ENCODE results near the gene EPS8.
"Not testable (repeated sequence)": the region's sequence is repeated elsewhere in the genome, so short reads cannot be mapped to it uniquely, and the experiment has no call there.

Gene EPS8

DNA sequence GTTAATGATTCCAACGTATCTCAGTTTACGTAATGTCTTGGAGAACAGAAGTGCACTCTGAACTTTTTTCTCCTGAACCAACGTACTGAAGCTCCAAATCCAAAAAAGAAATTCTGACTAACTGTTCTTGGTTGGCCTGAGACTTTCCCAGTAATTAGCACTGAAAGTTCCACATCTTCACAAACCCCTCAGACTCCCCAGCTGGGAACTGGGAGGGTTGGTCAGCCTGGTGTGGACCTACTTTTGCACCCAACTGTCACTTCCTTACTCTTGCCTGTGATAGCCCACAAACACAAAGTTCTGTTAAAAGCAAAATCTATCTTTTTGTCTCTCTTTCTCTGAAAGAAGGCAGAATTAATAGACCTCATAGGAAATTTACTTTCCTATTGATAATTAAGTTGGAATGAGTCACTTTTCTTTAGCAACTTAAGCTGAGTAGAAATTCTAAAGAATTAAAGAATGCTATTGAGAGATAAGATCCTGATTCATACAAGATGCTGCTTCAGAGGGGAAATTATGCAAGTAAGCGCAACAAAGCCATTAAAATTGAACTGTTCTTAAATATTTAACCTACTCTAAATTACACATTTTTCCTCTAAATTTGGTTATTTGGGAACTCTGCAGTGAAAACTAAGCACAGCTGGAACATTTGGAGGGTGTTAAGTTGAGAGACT, 155.0 kb downstream of the EPS8 start:
- DNase-seq = no peak

DNA sequence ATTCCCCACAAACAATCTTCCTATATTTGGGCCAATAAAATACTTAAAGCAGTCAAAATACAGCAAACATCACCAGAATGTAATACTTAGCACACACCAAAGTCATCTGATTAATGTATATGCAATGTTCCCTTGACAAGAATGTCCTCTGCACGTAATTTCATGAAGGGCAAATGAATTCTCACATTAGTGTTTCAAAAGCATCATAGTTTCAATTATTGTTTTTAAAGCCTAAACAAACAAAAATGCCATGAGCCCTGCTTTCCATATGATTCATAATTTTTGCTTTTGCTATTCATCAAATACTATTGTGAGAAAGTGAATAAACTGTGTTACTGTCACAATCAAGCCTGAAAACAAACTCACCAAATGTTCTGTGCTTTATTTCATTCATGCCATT, 156.0 kb downstream of the EPS8 start:
- DNase-seq = no peak

GRCh38 chr12:15632708-15633107, 156.5 kb downstream of the EPS8 start:
- no peak for DNase-seq

- DNase-seq = no peak
Measured at GRCh38 chr12:15631007-15631715, 158.0 kb downstream of the EPS8 start.

- no peak for DNase-seq
Measured at GRCh38 chr12:15629761-15630160, 159.4 kb downstream of the EPS8 start.

DNA sequence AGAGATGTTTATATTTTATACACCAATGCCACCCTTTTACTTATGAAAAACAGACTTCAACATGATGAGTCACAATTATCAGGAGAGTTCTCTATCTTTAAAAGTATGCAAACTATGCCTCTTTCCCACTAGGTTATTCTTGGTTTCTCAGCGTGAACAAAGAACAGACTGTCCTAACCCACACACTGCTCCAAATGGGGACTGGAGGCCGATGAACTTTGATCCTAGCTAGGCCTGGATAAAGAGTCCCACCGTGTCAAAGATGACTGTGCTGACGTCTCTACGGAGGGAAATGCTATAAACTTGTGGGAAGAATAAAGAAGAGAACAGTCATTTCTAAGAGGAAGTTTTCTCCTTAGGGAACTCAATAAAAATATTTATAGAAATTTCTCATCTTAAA, 160.1 kb downstream of the EPS8 start:
- DNase-seq = no peak

DNA sequence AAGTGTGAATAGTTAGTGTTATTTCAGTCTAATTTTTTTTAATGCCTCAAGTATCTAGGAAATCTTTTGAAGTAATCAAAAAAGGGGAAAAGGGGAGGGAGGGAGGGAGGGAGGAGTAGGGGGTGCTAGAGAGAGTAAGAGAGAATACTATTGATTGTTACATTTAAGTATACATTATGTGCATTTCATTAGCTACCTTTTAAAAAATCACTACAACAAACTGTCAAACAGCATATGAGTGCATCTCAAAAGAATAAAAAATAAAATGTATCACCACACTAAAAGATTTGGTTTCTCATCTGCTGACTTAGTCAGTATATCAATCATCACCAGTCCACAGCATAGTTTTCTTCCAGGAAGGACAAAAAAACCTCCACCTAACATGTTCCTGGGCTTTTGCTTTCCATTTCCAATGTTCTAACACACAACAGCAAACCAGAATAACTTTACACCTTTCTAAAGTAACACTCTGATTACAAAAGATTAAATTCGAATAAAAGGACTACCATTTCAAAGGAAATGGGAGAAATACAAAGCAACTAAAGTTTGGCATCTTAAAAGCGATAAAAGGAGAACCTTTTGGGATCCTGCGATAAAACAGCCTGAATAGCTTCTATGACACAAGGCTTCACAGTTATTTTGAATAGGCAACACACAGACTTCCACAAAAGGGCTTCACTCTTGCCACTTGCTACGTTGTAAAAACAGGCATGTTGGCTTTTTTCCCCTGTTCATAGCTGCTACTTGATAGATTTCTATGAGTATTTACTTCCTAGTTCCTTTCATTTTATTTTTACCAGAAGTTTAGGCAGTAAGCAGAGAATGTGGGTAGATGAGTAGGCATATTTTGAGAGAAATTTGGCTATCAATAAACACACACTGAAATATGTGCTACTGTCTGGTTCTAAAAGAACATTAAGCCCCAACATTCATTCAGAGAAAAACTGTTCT, 160.9 kb downstream of the EPS8 start:
- DNase-seq = no peak

DNA sequence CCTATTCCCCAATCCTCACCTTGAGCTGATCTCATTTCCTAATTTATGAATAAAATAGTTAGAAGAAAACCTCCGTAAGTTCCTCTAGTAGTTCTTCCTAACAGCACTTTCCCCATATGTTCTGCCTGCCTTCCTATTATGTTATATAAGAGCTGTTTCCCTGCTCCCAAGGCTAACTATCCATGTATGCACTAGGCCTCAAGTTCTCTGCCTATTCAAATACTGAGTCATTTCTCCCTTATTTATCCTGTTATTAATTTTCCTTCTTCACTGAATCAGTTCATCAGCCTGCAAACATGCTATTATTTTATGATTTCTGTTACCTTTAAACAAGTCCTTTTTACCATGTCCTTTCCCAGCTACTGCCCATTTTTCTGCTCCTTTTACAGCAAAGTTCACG, 164.1 kb downstream of the EPS8 start:
- DNase-seq = no peak

- DNase-seq = no peak
Measured at GRCh38 chr12:15620741-15621539, 168.2 kb downstream of the EPS8 start.

DNA sequence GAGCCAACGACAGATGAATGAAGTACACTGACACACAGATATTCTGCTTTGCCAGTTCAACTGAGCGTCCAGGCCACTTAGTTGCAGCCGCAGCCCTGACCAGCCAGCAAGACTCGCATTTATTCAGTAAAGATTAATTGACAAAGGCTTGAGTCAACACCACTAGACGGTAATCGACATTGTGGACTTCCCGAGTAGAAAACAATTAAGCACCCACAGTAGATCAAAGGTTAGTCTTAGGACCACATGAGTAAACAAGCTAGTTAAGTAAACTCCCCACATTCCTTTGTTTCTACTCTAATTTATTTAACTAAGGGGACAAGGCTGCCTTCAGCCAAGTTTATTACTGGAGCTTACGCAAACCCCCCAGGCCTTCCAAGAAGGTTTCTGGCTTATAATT, 172.7 kb downstream of the EPS8 start:
- not testable (repeated sequence) for DNase-seq

GRCh38 chr12:15613981-15614380, 175.2 kb downstream of the EPS8 start:
- DNase-seq = no peak

DNA sequence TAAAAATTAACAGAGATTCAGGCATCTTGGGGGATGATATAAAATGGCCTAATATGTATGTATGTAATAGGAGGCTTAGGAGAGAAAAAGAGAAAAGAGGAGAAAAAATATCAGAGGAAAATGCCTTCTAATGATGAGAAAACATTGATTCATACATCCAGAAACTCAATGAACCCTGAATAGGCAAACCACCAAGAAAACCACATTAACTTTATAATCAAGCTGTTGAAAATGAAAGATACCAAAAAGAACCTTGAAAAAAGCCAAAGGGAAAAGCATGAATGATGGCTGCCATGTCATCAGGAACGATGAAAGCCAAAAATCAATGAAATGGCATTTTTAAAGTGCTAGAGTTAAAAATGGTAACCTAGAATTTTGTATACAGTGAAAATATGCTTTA, 180.2 kb downstream of the EPS8 start:
- DNase-seq = no peak

- no peak for DNase-seq
Measured at GRCh38 chr12:15608406-15608805, 180.8 kb downstream of the EPS8 start.

DNA sequence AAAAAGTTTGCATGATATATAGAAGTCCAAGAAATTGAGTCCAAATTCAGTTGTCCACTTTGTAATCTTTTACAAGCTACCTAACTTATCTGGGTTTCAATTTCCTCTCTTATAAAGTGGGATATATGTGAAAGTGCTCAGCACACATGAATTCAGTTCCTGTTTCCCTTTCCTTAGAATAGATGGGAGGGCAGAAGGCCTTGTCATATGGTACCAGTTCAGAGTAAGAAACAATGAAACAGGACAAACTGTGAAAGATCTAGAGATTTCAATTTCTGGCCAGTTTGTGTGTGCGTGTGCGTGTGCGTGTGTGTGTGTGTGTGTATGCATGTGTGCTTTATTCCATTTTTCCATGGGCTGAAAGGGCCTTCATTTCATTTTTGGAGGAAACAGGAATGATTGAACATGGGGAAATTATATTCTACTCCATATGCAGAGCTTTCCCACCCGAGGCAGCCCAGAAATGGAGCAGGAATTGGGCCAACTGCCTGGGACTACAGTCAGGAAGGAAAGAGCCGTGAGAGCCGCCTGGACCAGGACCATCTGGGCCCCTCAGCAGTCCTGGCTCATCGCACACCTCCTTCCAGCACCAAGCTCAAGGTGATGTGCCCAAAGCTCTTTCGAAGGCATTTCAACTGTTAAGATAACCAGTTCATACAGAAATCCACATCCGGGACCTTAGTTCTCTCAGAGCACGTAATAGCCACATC, 183.2 kb downstream of the EPS8 start:
- DNase-seq = no peak

GRCh38 chr12:15603474-15604085, 185.6 kb downstream of the EPS8 start:
- DNase-seq = no peak

DNA sequence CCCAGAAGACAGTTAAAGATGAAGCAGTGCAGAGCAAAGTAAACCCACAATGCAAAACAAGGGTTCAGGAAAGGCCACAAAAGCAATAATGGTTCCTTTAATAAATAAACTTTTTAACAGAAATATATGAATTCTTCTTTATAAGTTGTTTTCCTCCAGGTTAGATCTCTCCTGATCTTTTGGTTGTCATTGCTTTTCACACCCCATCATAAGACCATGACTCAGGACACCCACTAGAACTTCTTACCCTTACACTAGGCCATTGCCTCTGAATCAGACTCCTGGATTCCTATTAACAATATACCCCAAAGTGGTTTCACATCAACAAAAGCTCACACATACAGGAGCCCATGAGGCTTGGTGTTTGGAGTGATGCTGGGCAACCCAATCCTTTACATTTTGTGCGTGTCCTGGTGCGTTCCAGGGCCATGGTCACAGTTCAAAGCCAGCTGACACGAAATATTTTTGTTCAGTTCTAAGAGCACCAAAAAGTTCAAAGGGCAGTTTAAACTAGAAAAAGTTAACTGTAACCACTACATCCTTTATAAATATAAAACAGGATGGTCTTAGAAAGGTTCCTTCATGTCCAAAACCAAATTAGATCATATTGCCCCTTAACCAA, 187.0 kb downstream of the EPS8 start:
- no peak for DNase-seq

DNA sequence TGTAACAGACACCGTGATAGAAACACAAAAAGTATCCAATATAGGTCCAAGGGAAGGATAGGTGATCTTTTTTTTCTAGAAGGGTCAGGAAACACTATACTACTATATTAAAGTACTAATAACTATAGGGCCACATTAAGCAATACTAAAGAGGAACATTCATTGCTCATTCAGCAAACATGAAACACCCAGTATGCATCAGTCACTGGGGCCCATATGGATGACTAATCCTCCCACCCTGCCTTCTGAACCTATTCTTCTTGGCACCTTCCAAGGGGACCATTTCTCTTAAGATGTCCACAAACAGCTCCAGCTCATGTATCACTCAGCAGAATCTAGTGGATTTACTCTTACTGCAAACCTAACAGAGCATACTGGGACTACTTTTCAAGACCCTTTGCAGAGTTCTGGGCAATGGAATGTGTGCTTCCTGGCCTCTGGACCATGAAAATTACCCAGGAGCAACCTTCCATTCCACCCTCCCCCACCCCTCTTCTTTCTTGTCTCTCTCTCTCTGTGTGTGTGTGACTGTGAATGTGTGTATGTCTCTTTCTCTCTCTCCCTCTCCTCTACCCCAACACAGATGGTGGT, 187.9 kb downstream of the EPS8 start:
- no peak for DNase-seq

DNA sequence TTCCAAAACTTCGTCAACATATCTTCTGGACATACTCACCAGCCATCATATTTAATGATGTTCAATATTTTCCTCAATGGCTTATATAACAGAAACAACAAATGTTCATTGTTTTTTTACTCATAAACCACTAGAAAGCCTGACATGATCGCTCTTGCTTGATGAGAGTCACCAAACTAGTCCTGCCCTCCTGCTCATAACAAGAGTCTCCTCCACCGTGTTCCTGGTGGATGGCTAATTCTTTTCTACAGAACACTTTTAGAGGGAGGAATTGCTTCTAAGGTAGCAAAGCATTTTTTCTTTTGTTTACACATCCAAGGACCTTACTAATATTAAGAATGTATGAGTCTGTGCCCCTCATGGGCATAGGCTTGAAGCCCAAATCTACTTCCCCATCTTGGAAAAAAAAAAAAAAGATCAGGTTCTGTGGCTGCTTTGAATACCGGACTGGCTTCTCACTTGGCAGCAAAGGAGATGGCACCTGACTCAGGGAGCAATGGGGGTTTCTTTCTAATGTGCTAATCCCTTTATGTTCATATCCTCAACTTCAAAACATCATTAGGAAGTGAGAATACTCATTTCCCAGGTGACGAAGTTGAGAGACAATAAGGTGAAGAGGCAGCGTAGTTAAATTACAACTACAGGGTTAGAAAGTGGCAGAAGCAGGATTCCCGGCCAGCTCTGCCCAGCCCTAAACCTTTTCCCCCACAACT, 188.8 kb downstream of the EPS8 start:
- no peak for DNase-seq

DNA sequence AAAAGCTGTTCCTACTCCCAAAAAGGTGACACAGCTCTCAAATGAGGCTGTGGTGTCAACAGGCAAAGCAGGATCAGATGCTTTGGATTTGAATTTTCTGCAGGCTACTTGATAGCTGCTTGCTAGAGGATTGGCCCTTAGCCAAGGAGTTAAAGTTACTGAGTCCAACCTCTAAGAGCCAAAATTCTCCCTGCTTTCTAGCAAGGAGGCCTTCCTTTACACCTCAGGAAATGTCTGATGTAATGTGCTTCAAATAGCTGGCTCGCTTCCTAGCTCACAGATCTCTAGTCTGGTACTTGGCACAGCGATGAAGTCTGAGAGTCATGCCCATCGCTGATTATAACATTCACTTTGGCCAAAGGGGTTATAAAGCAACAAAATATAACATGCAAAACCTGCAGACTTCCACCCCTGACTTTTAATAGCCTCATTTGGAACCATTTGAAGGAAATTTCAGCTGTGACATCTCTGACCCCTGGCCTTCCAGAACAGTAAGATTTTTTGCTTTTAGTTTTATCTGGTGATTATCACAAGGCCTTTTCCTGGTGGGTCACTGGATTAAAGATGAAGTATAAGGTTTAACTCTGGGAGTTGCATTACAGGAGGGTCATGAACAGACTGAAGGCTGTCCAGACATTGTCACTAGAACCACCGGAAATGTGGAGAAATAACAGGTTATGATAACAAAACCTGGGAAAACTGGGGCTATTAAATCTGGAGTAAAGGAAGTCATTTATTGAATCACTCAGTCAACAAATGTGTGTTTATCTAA, 189.7 kb downstream of the EPS8 start:
- DNase-seq = no peak

All from CD4-positive, alpha-beta T cell treated with Interleukin-12 subunit alpha and Interleukin-12 subunit beta, for 1 hour (primary cell).